ENCODE results near the gene RNF150.

The RNF150 gene

DNA sequence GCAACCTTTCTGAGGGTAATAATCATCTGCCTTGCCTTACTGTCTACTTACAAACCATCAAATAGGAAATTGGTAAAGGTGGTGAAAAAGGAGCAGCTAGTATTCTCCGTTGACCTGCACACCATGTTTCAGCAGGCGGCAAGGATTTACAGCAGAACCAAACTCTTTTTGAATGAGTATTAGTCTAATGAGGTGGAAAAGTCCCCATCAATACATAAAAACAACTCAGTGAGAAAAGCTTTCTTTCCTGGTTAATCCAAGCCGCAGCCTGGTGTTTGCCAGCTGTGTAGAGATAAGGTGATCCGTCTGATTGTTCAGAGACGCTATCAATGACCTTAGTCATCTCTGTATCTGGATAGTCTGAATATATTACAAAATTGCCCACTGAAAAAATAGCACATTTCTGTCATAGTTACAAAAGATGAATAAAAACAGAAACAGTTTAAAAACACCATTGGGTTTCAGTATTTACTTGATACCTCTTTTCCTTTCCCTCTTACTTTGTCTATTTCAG is 266.7 kb downstream of the RNF150 start:
- H3K4me3 ChIP-seq (ENCODE audit: low read depth, low read length), result no peak overlapping the region
- in situ Hi-C loops (cut with HindIII; ENCODE audit: low sequenced_read_pairs), result loop anchor here (5.0 kb wide), 1 partner anchor 266 kb away; the partner anchor contains the start of gene RNF150
- TF ChIP-seq, protein P1, sequence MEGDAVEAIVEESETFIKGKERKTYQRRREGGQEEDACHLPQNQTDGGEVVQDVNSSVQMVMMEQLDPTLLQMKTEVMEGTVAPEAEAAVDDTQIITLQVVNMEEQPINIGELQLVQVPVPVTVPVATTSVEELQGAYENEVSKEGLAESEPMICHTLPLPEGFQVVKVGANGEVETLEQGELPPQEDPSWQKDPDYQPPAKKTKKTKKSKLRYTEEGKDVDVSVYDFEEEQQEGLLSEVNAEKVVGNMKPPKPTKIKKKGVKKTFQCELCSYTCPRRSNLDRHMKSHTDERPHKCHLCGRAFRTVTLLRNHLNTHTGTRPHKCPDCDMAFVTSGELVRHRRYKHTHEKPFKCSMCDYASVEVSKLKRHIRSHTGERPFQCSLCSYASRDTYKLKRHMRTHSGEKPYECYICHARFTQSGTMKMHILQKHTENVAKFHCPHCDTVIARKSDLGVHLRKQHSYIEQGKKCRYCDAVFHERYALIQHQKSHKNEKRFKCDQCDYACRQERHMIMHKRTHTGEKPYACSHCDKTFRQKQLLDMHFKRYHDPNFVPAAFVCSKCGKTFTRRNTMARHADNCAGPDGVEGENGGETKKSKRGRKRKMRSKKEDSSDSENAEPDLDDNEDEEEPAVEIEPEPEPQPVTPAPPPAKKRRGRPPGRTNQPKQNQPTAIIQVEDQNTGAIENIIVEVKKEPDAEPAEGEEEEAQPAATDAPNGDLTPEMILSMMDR (IDR thresholded peaks at IDR 0.05; ENCODE audit: low read depth, low read length, missing control alignments), result no peak
- DNase-seq (ENCODE audit: low read depth), result no peak

DNA sequence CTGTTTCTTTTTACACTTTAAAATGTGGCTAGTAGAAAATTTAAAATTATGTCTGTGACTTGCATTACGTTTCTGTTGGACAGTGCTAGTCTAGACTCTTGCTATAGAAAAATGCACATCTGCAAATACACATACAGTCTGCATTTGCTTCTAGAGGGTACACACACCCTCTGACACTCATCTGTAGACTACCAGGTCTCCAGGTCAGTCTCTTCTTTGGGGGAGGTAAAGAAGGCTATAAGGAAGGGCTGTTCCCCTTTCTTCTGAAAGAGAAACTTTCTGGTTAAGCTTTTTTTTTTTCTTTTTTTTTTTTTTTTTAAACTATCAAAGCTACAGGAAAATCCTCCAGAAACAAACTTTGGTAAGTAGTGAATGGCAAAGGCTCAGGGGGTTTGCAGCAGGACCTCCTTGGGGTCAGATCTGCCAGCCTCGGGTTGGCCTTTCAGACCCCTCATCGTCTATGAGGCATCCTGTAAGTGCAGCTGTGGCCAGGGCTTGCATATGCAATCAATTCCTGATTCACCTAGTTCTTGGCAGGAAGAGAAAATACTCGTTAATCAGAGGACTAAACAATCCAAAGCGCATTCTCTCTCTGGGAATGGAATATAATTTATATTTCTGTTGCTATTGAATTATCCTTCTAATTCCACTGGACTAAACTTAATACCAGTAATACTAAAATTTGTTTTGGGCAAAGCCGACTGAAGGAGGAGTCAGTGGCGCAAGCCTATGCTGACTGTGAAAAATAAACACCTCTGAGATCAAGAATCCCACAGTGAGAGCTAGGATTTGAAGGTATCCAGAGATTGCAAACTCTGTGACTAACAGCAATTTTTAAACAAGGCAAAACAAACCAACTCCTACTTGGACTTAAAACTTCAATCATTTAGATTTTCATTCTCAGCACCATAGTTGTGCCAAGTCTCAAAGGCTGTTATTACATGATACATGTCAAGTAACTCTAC is 267.7 kb downstream of the RNF150 start:
- in situ Hi-C loops (cut with HindIII; ENCODE audit: low sequenced_read_pairs), result loop anchor here (5.0 kb wide), 1 partner anchor 267 kb away; the partner anchor contains the start of gene RNF150
- TF ChIP-seq, protein P1 (IDR thresholded peaks at IDR 0.05; ENCODE audit: low read depth, low read length, missing control alignments), result no peak
- no peak for DNase-seq (ENCODE audit: low read depth)
- H3K4me3 ChIP-seq (ENCODE audit: low read depth, low read length), result no peak overlapping the region

DNA sequence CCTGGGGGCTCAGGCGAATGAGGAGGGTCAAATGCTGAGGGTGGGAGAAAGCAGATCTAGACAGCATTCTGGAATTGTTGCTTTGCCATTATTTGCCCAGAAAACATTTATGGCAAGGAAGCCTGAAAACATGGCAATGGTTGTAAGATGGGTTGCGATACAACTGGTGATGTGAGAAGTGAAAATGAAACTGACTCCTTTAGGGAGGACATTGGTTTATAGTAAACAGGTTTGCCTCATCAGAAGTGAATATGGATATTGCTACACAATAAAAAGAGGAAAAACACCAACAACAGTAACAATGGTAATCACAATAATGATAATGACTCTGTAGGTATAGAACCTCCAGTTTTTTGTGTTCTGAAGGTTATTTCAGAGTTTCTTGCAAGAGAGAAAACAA is 270.1 kb downstream of the RNF150 start:
- TF ChIP-seq, protein P1 (IDR thresholded peaks at IDR 0.05; ENCODE audit: low read depth, low read length, missing control alignments), result no peak
- in situ Hi-C loops (cut with HindIII; ENCODE audit: low sequenced_read_pairs), result no loop called here
- no peak overlapping the region for H3K4me3 ChIP-seq (ENCODE audit: low read depth, low read length)
- no peak for DNase-seq (ENCODE audit: low read depth)

GRCh38 chr4:140862177-140862442 is 271.2 kb downstream of the RNF150 start:
- TF ChIP-seq, protein P1 (IDR thresholded peaks at IDR 0.05; ENCODE audit: low read depth, low read length, missing control alignments), result no peak

DNA sequence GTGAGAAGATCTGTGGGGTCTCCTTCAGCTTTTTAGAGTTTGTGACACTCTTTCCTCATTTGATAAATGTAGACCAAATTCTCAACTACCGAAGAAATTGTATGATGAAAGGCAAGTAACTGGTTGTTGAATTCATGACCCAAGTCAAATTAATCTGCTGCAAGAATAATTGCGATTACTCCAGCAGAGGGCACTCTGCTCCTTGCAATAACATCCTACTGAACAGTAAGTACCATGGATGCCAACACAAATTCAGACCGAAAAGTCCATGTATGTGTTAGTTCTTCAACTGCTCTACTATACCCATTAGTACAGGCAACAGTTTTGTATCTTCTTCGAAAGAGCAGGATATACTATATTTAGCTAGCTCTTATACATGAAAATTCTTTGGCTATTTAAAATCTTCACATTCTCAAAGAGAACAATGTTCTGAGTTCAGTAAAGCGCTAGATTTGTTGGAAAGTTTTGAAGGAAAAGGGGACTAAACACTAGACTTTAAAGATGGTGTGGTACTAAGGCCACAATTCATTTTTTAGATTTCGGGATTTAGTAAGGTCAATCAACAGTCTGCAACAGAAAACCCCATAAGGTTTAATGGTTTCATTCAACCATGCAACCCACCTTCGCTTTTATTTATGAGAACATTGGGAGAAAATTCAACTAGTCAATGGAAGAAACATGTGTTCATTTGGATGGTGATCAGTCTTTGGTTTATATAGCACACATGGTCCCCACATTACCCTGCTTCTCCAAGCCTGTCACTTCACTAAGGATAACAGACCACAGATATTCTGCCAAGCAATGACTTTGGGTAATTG is 271.7 kb downstream of the RNF150 start:
- H3K4me3 ChIP-seq (ENCODE audit: low read depth, low read length), result no peak overlapping the region
- peak; percentile 91 for DNase-seq (ENCODE audit: low read depth)
- in situ Hi-C loops (cut with HindIII; ENCODE audit: low sequenced_read_pairs), result no loop called here
- TF ChIP-seq, protein P1 (IDR thresholded peaks at IDR 0.05; ENCODE audit: low read depth, low read length, missing control alignments), result peak; percentile 69

More at GRCh38 chr4:140862177-140862442, 271.2 kb downstream of the RNF150 start:
- no peak for DNase-seq (ENCODE audit: low read depth)
- no peak overlapping the region for H3K4me3 ChIP-seq (ENCODE audit: low read depth, low read length)
- in situ Hi-C loops (cut with HindIII; ENCODE audit: low sequenced_read_pairs), result no loop called here

DNA sequence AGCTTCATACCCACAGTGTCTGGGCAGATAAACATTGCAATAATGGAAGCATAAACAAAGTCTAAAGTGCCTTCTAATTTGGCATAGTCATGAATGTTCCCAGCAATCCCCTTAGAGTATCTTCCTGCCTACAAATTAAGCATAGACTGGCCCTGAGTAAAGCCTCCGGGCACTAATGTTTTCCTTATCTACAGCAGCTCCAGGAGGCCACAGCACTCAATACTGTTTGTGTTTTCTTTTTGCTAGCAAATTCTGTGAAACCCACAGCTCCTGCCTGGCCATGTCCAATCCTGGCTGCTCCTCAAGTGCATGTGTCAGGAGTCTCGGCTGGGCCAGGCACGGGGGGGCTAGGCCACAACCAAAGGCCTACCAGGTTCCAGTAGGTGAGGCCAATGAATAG is 274.4 kb downstream of the RNF150 start:
- H3K4me3 ChIP-seq (ENCODE audit: low read depth, low read length), result no peak overlapping the region
- in situ Hi-C loops (cut with HindIII; ENCODE audit: low sequenced_read_pairs), result no loop called here
- TF ChIP-seq, protein P1 (IDR thresholded peaks at IDR 0.05; ENCODE audit: low read depth, low read length, missing control alignments), result no peak
- peak; percentile 53 for DNase-seq (ENCODE audit: low read depth)

All from astrocyte of the cerebellum (primary cell).